OCI-LY3 (cell line): ENCODE measurements around the gene CD300LD.
"Not testable (repeated sequence)": the region's sequence is repeated elsewhere in the genome, so short reads cannot be mapped to it uniquely, and the experiment has no call there.

Source experiments
- CTCF ChIP-seq: fragments of 200-600, 300-600 bp; sonication (generic); IDR thresholded peaks from 2 replicates; pipeline ENCODE4 v1.5.1; 2014; ENCODE audit warnings: antibody characterized with exemption, low read length, low read depth
- EZH2phosphoT487 ChIP-seq: fragments of 200-600 bp; shearing (Covaris generic); IDR thresholded peaks from 2 replicates; pipeline ENCODE4 v1.6.1; 2018; ENCODE audit warnings: antibody characterized with exemption, mixed run types, low read depth

GRCh38 chr17:74558402-74558801, 33.7 kb downstream of the CD300LD start:
- TF ChIP-seq CTCF, EZH2phosphoT487: not testable (repeated sequence)
